Smooth muscle cell (in vitro differentiated cells): ENCODE measurements around the gene ASIC4. TPM values are rescaled to one million over a fixed set of nuclear protein-coding genes. Genes with fewer than 3 reads are reported as not detected.

Experiments
- DNase-seq: peaks from one replicate; lab custom pipeline; 2025; ENCODE audit not compliant: unreplicated experiment; lab: John Stamatoyannopoulos, UW
- H2AFZ ChIP-seq: fragments of 200-600 bp; sonication (generic); 2 replicates; pipeline ENCODE4 v1.6.0; 2016; ENCODE audit warnings: antibody characterized with exemption, low read depth, mild to moderate bottlenecking
- H3F3A ChIP-seq: fragments of 200-600 bp; sonication (generic); 2 replicates; pipeline ENCODE4 v1.6.0; 2017; ENCODE audit warnings: antibody characterized with exemption, low read depth
- H3K27ac ChIP-seq: fragments of 200-600 bp; sonication (generic); 2 replicates; pipeline ENCODE4 v1.5.1; 2016; ENCODE audit warnings: low read depth, mild to moderate bottlenecking
- H3K27me3 ChIP-seq: fragments of 200-600 bp; sonication (generic); 2 replicates; pipeline ENCODE4 v1.6.1; 2016; ENCODE audit warnings: low read depth, mild to moderate bottlenecking
- H3K36me3 ChIP-seq: fragments of 200-600 bp; sonication (generic); 2 replicates; pipeline ENCODE4 v1.5.1; 2016; ENCODE audit warnings: low read depth
- H3K4me1 ChIP-seq: fragments of 200-600 bp; sonication (generic); 2 replicates; pipeline ENCODE4 v1.5.1; 2016; ENCODE audit warnings: low read depth
- H3K4me2 ChIP-seq: fragments of 200-600 bp; sonication (generic); 2 replicates; pipeline ENCODE4 v1.6.0; 2016; ENCODE audit warnings: mild to moderate bottlenecking
- H3K4me3 ChIP-seq: fragments of 200-600 bp; sonication (generic); 2 replicates; pipeline ENCODE4 v1.5.1; 2016; ENCODE audit warnings: mild to moderate bottlenecking
- H3K79me2 ChIP-seq: fragments of 200-600 bp; sonication (generic); 2 replicates; pipeline ENCODE4 v1.6.0; 2016; ENCODE audit warnings: low read depth, mild to moderate bottlenecking
- H3K9ac ChIP-seq: fragments of 200-600 bp; sonication (generic); 2 replicates; pipeline ENCODE4 v1.6.0; 2016; ENCODE audit warnings: low read depth
- H3K9me3 ChIP-seq: fragments of 200-600 bp; sonication (generic); replicated peaks from 2 replicates; pipeline ENCODE4 v1.5.1; 2016; ENCODE audit warnings: low read depth
- H4K20me1 ChIP-seq: fragments of 200-600 bp; sonication (generic); 2 replicates; pipeline ENCODE4 v1.6.0; 2016; ENCODE audit warnings: low read depth
- CTCF ChIP-seq: fragments of 200-600 bp; sonication (generic); IDR thresholded peaks from 2 replicates; pipeline ENCODE4 v1.5.1; 2017; ENCODE audit warnings: borderline replicate concordance, mild to moderate bottlenecking, antibody characterized with exemption; ENCODE audit not compliant: insufficient read depth, poor library complexity, severe bottlenecking
- WGBS: methylation state at CpG from one replicate; pipeline ENCODE4 v1.1.7; 2016; ENCODE audit warnings: low lambda C conversion rate; 5-methylcytosine and 5-hydroxymethylcytosine counted together
- polyA plus RNA-seq: library from polyadenylated mRNA; unstranded; fragments of >200 nt; fragmentation: Nextera tagmentation; extraction: Ambion mirVana; gene quantifications from 2 replicates; pipeline ENCODE4 v1.2.1, GENCODE V29; 2016
- total RNA-seq: library from RNA; depleted of rRNA; stranded (reverse); fragments of >200 nt; gene quantifications from 2 replicates; pipeline ENCODE4 v1.2.3, GENCODE V29; 2014

Gene ASIC4
- total and polyA plus RNA-seq, 2 experiments from 2014 or later: 0.32 to 0.49 TPM

GRCh38 chr2:219567791-219568361, 53.6 kb downstream of the ASIC4 start:
- H4K20me1 ChIP-seq: peaks cover 9% of the 10 kb centered on the region
- H3K4me2 ChIP-seq: no peak overlapping the region
- TF ChIP-seq CTCF: no peak
- peaks cover 12% of the 10 kb centered on the region for H3K79me2 ChIP-seq
- H3K36me3 ChIP-seq: no peaks in the 10 kb centered on the region
- DNase-seq: no peak
- 93% methylated on average over 35 of the region's 35 CpGs for WGBS
- no peak overlapping the region for H2AFZ ChIP-seq
- H3K9ac ChIP-seq: no peak overlapping the region
- H3K4me3 ChIP-seq: no peak overlapping the region
- no peaks in the 10 kb centered on the region for H3K9me3 ChIP-seq
- H3K4me1 ChIP-seq: peaks cover 14% of the 10 kb centered on the region
- no peaks in the 10 kb centered on the region for H3K27me3 ChIP-seq
- H3F3A ChIP-seq: no peaks in the 10 kb centered on the region
- H3K27ac ChIP-seq: no peak overlapping the region

GRCh38 chr2:219569041-219569440, 54.8 kb downstream of the ASIC4 start:
- no peak for DNase-seq

GRCh38 chr2:219569635-219570034, 55.4 kb downstream of the ASIC4 start:
- WGBS: 73% methylated on average over 6 of the region's 6 CpGs
- Histone ChIP-seq H3K27ac (no peak overlapping the region), H3K36me3 (no peaks in the 10 kb centered on the region), H3K9ac (no peak overlapping the region), H3K79me2 (peaks cover 12% of the 10 kb centered on the region), H4K20me1 (peaks cover 9% of the 10 kb centered on the region), H2AFZ (no peak overlapping the region), H3K4me3 (peak overlapping the region; percentile 75), H3F3A (no peaks in the 10 kb centered on the region), H3K9me3 (no peaks in the 10 kb centered on the region), H3K27me3 (no peaks in the 10 kb centered on the region), H3K4me1 (peaks cover 14% of the 10 kb centered on the region), H3K4me2 (peak overlapping the region; percentile 95)
- no peak for DNase-seq
- no peak for TF ChIP-seq CTCF

More at GRCh38 chr2:219569041-219569440, 54.8 kb downstream of the ASIC4 start:
- H3K9ac ChIP-seq: no peak overlapping the region
- H3K36me3 ChIP-seq: no peaks in the 10 kb centered on the region
- H3K79me2 ChIP-seq: peaks cover 12% of the 10 kb centered on the region
- H3K9me3 ChIP-seq: no peaks in the 10 kb centered on the region
- no peak for TF ChIP-seq CTCF
- H3K27ac ChIP-seq: no peak overlapping the region
- peaks cover 9% of the 10 kb centered on the region for H4K20me1 ChIP-seq
- peaks cover 14% of the 10 kb centered on the region for H3K4me1 ChIP-seq
- no peak overlapping the region for H3K4me3 ChIP-seq
- 66% methylated on average over 6 of the region's 6 CpGs for WGBS
- H3K27me3 ChIP-seq: no peaks in the 10 kb centered on the region
- peak overlapping the region; percentile 95 for H3K4me2 ChIP-seq
- no peaks in the 10 kb centered on the region for H3F3A ChIP-seq
- H2AFZ ChIP-seq: no peak overlapping the region
